GM18858 (cell line): ENCODE measurements around the gene SPTBN1.

Experiments used
- ATAC-seq: cut with Tn5 transposase; IDR thresholded peaks from one replicate; pipeline ENCODE4 v1.9.1; 2021; ENCODE audit not compliant: unreplicated experiment

Gene SPTBN1

DNA sequence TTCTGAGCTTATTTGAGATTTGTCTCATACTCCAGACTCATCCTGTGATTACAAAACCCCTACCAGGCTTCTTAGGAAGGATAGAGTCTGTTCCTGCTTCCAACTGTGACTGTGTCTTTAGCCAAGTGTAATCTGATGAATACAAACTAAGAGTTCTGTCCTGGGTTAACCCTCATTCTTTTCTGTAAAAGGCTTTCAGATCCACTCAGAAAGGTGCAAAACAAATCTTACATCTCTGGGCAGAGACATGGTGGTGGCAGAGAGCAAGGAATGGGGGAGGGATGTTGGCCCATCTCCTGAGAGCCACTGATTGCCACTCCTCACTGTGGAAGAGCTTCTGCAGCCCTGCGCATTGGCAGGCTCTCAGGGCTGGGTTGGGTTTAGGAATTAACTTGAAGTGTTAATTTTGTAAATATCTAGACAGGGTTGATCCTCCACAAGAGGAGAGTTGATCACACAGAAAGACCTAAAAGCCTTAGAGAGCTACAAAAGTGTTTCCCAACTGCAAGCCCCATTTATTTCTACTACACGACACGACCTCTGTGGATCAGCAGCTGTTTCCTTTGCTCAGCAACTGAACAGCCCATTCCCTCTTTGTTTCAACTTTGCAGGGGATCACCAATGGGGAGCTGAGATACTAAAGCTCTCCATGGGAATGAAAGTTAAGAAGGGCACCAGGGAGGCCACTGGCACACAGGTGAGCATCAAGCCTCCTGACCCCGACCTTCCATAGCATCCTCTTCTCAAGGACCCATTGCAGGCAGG lies 23.7 kb upstream of the SPTBN1 start:
- ATAC-seq = no peak

GRCh38 chr2:54434229-54434628 lies 21.9 kb upstream of the SPTBN1 start:
- ATAC-seq = no peak

DNA sequence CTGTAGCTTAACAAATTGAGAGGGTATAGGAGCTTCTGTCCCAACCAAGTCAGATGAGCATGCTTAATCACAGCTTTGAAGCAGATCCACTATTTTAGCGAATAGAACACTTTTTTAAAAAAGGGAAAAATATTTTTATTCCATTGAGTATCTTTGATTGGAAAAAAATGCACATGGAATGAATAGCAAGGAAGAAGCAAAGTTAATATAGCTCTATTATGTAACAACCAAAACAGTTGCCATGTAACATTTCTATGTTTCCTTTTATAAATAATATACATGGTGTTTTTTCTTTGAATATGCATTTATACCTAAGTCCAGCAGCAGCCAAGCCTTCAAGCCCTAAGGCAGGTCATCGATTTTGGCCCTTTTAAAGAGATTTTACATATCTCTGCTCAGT lies 21.4 kb upstream of the SPTBN1 start:
- ATAC-seq = no peak

- ATAC-seq = no peak
These were observed 20.6 kb upstream of the SPTBN1 start for GRCh38 chr2:54435325-54436226.

DNA sequence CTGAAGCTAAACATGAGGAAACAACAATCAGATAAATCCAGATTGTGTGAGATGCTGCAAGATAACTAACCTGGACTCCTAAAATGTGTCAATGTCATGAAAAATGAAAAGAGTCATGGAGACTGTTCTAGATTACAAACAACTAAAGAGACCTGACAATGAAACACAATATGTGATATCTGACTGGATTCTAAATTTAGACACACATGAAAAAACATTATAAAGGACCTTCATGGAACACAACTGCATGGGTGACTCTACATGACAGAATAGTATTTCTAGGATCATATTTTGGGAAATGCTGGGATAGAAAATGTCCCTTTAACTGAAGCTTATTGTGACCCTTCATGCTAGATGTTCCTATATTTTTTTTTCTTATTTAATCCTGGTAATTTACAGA lies 18.5 kb upstream of the SPTBN1 start:
- no peak for ATAC-seq

GRCh38 chr2:54438271-54438670 lies 17.9 kb upstream of the SPTBN1 start:
- no peak for ATAC-seq

- no peak for ATAC-seq
These were observed 16.5 kb upstream of the SPTBN1 start for GRCh38 chr2:54439582-54439981.

- ATAC-seq = no peak
These were observed 16.1 kb upstream of the SPTBN1 start for GRCh38 chr2:54440050-54440449.

- ATAC-seq = no peak
These were observed 11.6 kb upstream of the SPTBN1 start for GRCh38 chr2:54444503-54444902.

DNA sequence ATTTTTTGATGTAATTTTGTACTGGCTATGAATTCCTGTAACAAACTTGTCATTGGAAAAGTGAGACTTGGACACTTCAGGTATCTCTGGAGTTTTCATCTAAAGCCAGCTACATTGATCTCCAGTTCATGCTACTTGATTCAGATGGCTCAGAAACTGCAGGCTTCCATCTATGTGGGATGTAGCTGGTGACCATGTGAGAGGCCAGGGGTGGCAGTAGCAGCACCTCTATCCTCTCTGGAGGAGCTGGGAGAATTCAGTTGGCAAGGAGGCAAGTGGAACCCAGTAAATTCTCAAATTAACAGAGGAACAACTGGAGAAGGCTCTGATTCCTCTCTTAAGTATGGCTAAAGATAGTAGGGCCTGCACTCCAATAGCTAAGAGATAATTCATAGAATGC lies 10.0 kb upstream of the SPTBN1 start:
- no peak for ATAC-seq

GRCh38 chr2:54446625-54447024 lies 9.5 kb upstream of the SPTBN1 start:
- ATAC-seq = no peak

DNA sequence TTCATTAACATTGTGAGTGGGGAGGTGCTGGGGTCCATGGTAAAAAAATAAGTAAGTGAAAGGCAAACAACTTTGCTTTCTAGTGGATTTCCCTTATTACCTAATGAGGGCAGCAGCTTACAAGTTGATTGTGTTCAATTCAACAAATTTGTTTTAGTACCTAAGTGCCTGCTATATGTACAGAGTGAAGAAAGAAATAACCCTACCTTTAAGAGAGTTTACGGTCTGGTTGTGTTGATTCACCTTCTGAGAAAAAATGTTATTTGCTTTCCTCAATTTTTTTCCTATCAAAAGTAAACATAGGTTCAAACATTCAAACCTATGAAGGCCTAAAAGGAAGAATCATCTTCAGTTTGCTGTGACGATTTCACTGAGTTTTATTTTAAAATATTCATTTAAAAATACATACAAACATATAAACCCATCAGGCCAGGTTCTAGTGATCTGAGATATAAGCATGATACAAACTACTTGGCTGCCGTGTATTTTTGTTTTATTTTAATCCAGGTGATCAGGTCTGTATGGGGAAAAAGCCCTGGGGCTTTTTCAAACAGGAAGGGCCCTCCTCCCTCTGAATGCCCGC lies 1.5 kb upstream of the SPTBN1 start:
- ATAC-seq = no peak

DNA sequence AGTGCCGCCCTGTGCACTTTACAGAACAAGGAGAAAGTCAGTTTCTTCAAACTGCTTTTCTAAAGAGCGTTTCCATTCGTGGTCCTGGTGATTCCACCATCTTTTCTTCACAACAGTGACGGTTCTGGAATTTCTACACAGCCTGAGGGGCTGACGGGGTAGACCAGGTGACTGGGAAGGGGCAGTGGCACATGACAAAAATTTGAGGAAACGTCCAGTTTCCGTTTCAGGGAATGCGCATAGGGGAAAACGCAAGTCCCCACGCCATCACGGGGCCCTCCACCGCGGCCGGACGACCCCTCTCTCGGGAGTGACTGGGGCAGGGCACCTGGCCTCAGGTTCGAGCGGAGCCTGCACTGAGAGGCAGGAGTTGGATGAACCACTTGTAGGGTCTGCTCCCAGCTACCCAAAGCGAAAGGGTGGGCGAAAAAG lies 980 bp upstream of the SPTBN1 start:
- no peak for ATAC-seq

DNA sequence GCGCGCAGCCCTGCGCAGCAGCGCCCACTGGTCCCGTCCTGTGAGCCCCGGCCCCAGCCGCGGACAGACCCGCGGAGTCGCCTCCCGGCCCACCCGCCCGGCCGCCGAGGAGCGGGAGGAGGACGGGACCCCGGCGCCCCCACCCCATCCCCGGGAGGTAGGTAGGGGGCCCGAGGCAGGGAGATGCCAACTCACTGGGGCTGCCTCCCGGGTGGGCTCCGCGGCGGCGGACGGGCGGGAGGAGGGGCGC lies 160 bp downstream of the SPTBN1 start:
- no peak for ATAC-seq

DNA sequence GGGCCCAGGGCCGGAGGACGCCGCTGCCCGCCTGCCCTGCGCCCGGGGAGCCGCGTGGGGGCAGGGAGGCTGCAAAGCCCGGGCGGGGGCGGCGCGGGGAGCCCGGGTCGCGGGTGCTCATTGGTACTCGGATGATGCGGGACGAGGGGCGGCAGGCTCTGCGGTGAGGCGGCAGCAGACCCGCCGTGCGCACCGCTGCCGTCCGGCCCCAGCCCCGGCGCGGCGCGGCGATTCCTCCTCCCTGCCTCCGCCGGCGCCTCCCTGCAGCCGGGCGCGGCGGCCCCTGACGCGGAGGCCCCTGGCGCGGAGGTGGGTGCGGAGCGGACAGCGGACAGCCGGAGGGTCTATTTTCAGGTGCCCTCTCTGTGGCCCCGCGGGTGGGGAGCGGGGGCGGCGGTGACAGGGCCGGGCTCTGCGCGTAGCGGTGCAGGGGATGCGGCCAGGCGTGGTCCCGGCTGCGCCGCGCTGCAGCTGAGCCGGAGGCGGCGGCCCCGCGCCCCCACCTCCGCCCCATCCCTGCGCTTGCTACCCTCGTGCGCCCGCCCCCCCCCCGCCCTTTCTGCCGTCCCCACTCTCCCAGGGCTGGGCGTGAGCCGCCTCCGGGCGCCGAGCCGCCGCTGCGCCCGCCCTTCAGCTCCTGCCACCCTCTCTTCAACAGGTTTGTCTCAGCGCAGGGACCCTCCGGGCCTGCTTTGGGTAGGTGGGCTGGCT lies 640 bp downstream of the SPTBN1 start:
- no peak for ATAC-seq

DNA sequence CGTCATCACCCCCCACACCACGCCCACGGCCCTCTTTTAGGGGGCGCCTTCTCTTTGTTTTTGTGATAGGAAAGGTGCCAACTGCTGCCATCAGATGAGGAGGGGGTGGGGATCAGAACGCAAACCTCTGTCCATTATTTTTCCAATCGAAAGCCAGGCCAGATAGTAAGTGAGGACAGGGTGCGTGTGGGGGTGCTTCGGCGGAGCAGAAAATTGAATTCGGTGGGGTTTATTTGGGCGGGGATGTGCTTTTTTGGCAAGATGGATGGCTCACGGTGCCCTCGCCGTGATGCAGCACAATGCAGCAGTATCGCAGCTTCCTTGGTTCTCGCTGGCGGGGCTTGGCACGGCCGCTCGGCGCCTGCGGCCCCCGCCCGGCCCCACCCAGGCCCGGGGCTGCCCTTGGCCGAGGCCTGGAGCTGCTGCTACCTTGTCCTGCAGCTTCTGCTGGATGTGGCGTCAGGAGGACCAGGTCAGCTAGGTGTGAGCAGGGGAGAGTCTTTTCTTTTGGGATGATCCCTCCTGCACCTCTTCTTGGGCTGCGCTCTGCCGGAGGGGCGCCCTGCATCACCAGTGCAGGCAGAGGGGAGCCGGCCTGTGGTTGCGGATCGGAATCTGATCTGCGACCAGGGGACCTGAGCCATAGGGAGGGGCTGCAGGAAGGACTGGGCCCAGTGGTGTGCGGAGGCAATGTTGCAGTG lies 1.3 kb downstream of the SPTBN1 start:
- no peak for ATAC-seq

- no peak for ATAC-seq
These were observed 2.9 kb downstream of the SPTBN1 start for GRCh38 chr2:54459037-54459441.

GRCh38 chr2:54461261-54461660 lies 5.1 kb downstream of the SPTBN1 start:
- no peak for ATAC-seq

GRCh38 chr2:54464341-54464740 lies 8.2 kb downstream of the SPTBN1 start:
- no peak for ATAC-seq

GRCh38 chr2:54465143-54465542 lies 9.0 kb downstream of the SPTBN1 start:
- no peak for ATAC-seq

DNA sequence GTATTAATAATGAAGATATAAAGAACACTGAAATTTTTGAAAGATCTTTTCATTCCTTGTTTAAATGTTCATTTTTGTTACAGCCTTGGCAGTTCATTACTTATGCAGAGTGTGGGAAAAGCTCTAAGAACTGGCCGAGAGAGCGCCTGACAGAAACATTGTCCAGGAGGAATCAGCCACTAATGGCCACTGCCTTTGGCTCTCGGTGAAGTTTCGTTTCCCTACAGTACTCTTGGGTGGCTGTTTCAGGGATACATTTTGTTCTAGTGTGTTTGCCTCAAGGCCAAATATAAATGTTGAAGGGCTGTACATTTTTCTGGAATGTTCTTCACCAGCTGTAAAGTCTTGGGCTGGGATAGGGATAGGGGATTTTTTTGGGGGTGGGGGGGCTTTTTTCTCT lies 10.7 kb downstream of the SPTBN1 start:
- ATAC-seq = no peak
